Posterior cingulate gyrus (tissue), 11 donors: ENCODE data around the gene GAL.

Experiments used
- DNase-seq, 10 donors: peaks; one replicate each; pipeline versions ENCODE4 v3.0.0 to v3.0.0-alpha.2; 2020 to 2021; ENCODE audit warnings: mixed read lengths in 3 of 10
- intact Hi-C: fragments of 100-400 bp; cut with DNase I; formaldehyde crosslinking; loops from one replicate; pipeline ENCODE4 v1.15.1; 2023

GAL gene

GRCh38 chr11:68658097-68658496 is 26.2 kb upstream of the GAL start:
- intact Hi-C loops, result no loop called here
- DNase-seq, result peak in 1 of 10 donors; percentile 14

- peak in 1 of 10 donors; percentile 60 for DNase-seq
- intact Hi-C loops, result no loop called here
Observed at GRCh38 chr11:68658661-68659060, 25.7 kb upstream of the GAL start.

- intact Hi-C loops, result no loop called here
- DNase-seq, result peak in 5 of 10 donors; percentile 11 to 89 (median 30)
Observed at GRCh38 chr11:68659158-68659921, 25.0 kb upstream of the GAL start.

GRCh38 chr11:68660066-68660810 is 24.1 kb upstream of the GAL start:
- intact Hi-C loops, result no loop called here

GRCh38 chr11:68661014-68661413 is 23.3 kb upstream of the GAL start:
- intact Hi-C loops, result no loop called here
- peak in 2 of 10 donors; percentile 69 to 74 for DNase-seq

More at GRCh38 chr11:68660066-68660810, 24.1 kb upstream of the GAL start:
- peak in 2 of 10 donors; percentile 39 to 67 for DNase-seq

GRCh38 chr11:68661697-68662603 is 22.4 kb upstream of the GAL start:
- DNase-seq, result peak in 3 of 10 donors; percentile 39 to 52 (median 51)
- intact Hi-C loops, result no loop called here

- DNase-seq, result peak in 3 of 10 donors; percentile 21 to 70 (median 57)
- intact Hi-C loops, result no loop called here
Observed at GRCh38 chr11:68663482-68664010, 20.8 kb upstream of the GAL start.

GRCh38 chr11:68664141-68664540 is 20.2 kb upstream of the GAL start:
- intact Hi-C loops, result no loop called here

GRCh38 chr11:68664906-68665305 is 19.4 kb upstream of the GAL start:
- peak in 3 of 10 donors; percentile 18 to 77 (median 59) for DNase-seq
- intact Hi-C loops, result no loop called here

More at GRCh38 chr11:68664141-68664540, 20.2 kb upstream of the GAL start:
- DNase-seq, result peak in 2 of 10 donors; percentile 50 to 69

- DNase-seq, result peak in 3 of 10 donors; percentile 53 to 59 (median 54)
- intact Hi-C loops, result no loop called here
Observed at GRCh38 chr11:68665436-68665835, 18.9 kb upstream of the GAL start.

GRCh38 chr11:68666849-68667248 is 17.5 kb upstream of the GAL start:
- DNase-seq, result peak in 2 of 10 donors; percentile 3 to 12

GRCh38 chr11:68667511-68668500 is 16.5 kb upstream of the GAL start:
- intact Hi-C loops, result no loop called here
- DNase-seq, result peak in 3 of 10 donors; percentile 53 to 57 (median 56)

More at GRCh38 chr11:68666849-68667248, 17.5 kb upstream of the GAL start:
- intact Hi-C loops, result no loop called here

GRCh38 chr11:68669301-68670090 is 14.8 kb upstream of the GAL start:
- intact Hi-C loops, result no loop called here
- DNase-seq, result peak in 3 of 10 donors; percentile 32 to 76 (median 67)

- peak in 3 of 10 donors; percentile 56 to 64 (median 62) for DNase-seq
- intact Hi-C loops, result no loop called here
Observed at GRCh38 chr11:68670208-68670992, 13.9 kb upstream of the GAL start.

- intact Hi-C loops, result no loop called here
- DNase-seq, result peak in 2 of 10 donors; percentile 34 to 38
Observed at GRCh38 chr11:68673306-68673945, 10.9 kb upstream of the GAL start.

GRCh38 chr11:68673991-68674390 is 10.4 kb upstream of the GAL start:
- peak in 2 of 10 donors; percentile 30 to 75 for DNase-seq
- intact Hi-C loops, result no loop called here

GRCh38 chr11:68674461-68674860 is 9.9 kb upstream of the GAL start:
- intact Hi-C loops, result no loop called here
- DNase-seq, result peak in 2 of 10 donors; percentile 60 to 61
